Activated CD4-positive, alpha-beta T cell treated with anti-CD3 and anti-CD28 coated beads for 36 hours (primary cell): Measurements from ENCODE around the gene TMEM123. TPM values are rescaled to one million over a fixed set of nuclear protein-coding genes. Genes with fewer than 3 reads are reported as not detected.
"Not testable (repeated sequence)": the region's sequence is repeated elsewhere in the genome, so short reads cannot be mapped to it uniquely, and the experiment has no call there.

ENCODE experiments used
- ATAC-seq: fragments of 200-7000 bp; cut with Tn5 transposase; one replicate; pipeline ENCODE4 v1.10.0; 2021; ENCODE audit warnings: mild to moderate bottlenecking, moderate library complexity
- CTCF ChIA-PET: fragments of 350-600 bp; sonication (Branson Sonifier 250); formaldehyde crosslinking; loops from one replicate; lab custom pipeline; 2021; ENCODE audit warnings: antibody characterized with exemption; lab: Charles Lee
- POLR2A ChIA-PET: fragments of 350-600 bp; sonication (Branson Sonifier 250); formaldehyde crosslinking; loops from one replicate; lab custom pipeline; 2021; ENCODE audit warnings: antibody characterized with exemption, inconsistent platforms; lab: Charles Lee
- DNase-seq: peaks from one replicate; pipeline ENCODE4 v3.0.0-alpha.2; 2020
- H3K27ac Mint-ChIP-seq: one replicate; pipeline ENCODE4 v1.8.0; 2021; ENCODE audit warnings: mixed read lengths
- H3K27me3 Mint-ChIP-seq: one replicate; pipeline ENCODE4 v1.8.0; 2021; ENCODE audit warnings: mixed read lengths
- H3K36me3 Mint-ChIP-seq: one replicate; pipeline ENCODE4 v1.8.0; 2021; ENCODE audit warnings: low read depth, mixed read lengths
- H3K4me1 Mint-ChIP-seq: one replicate; pipeline ENCODE4 v1.8.0; 2021; ENCODE audit warnings: mixed read lengths
- H3K4me3 Mint-ChIP-seq: one replicate; pipeline ENCODE4 v1.8.0; 2021; ENCODE audit warnings: mild to moderate bottlenecking, moderate library complexity, mixed read lengths
- H3K9me3 Mint-ChIP-seq: one replicate; pipeline ENCODE4 v1.8.0; 2021; ENCODE audit warnings: low read depth, mixed read lengths
- intact Hi-C, 2 experiments: fragments of 100-400 bp; cut with DNase I in 1 of 2; cut with micrococcal nuclease in 1 of 2; formaldehyde crosslinking; loops; one replicate each; pipeline versions ENCODE4 v1.14.2 to v1.15.1; 2022 to 2024; cut with DNase I, micrococcal nuclease
- total RNA-seq, 2 experiments: library from RNA; stranded (reverse); gene quantifications; one replicate each; pipeline ENCODE4 v1.2.3, GENCODE V29; 2021

Gene TMEM123
- total RNA-seq, 2 experiments from 2014 or later, result 179 to 392 TPM

- CTCF ChIA-PET, result interaction anchor here (0.7 to 2.5 kb wide), 7 partner anchors 9 to 239 kb away, joined by 3 to 15 read pairs (median 4); no protein-coding TSS in a partner anchor
- H3K4me3 Mint-ChIP-seq, H3K9me3 Mint-ChIP-seq, H3K27me3 Mint-ChIP-seq, ATAC-seq, intact Hi-C loops, DNase-seq, H3K27ac Mint-ChIP-seq: not testable (repeated sequence)
- POLR2A ChIA-PET, result interaction anchor here (0.7 kb wide), 1 partner anchor 20 kb away, joined by 7 read pairs; no protein-coding TSS in a partner anchor
- peaks cover 28% of the 10 kb centered on the region for H3K4me1 Mint-ChIP-seq
- H3K36me3 Mint-ChIP-seq, result peaks cover 40% of the 10 kb centered on the region
These were observed 77.7 kb downstream of the TMEM123 start for GRCh38 chr11:102374633-102375424.

- intact Hi-C loops, result no loop called here
These were observed 84.1 kb downstream of the TMEM123 start for GRCh38 chr11:102368472-102368871.

GRCh38 chr11:102367364-102367763, 85.2 kb downstream of the TMEM123 start:
- intact Hi-C loops, result loop anchor here (1.0 kb wide), 2 partner anchors 128 to 246 kb away; no protein-coding TSS in a partner anchor
- ATAC-seq (peak; percentile 50), DNase-seq (no peak)
- ChIA-PET POLR2A (interaction anchor here (0.7 kb wide), 1 partner anchor 60 kb away, joined by 3 read pairs; no protein-coding TSS in a partner anchor), CTCF (interaction anchor here (0.7 to 2.9 kb wide), 16 partner anchors 9 to 299 kb away, joined by 3 to 18 read pairs (median 4); no protein-coding TSS in a partner anchor)
- Mint-ChIP-seq H3K4me1 (peaks cover 27% of the 10 kb centered on the region), H3K36me3 (peaks cover 57% of the 10 kb centered on the region), H3K27ac (no peak overlapping the region), H3K27me3 (no peaks in the 10 kb centered on the region), H3K4me3 (no peak overlapping the region), H3K9me3 (no peaks in the 10 kb centered on the region)

More at GRCh38 chr11:102368472-102368871, 84.1 kb downstream of the TMEM123 start:
- no peaks in the 10 kb centered on the region for H3K27me3 Mint-ChIP-seq
- H3K4me1 Mint-ChIP-seq, result peaks cover 26% of the 10 kb centered on the region
- no peak for DNase-seq
- no peaks in the 10 kb centered on the region for H3K9me3 Mint-ChIP-seq
- H3K36me3 Mint-ChIP-seq, result peaks cover 51% of the 10 kb centered on the region
- POLR2A ChIA-PET, result interaction anchor here (0.6 kb wide), 2 partner anchors 41 to 63 kb away, joined by 4 to 5 read pairs; no protein-coding TSS in a partner anchor
- peak overlapping the region; percentile 73 for H3K27ac Mint-ChIP-seq
- CTCF ChIA-PET, result interaction anchor here (0.7 to 2.9 kb wide), 9 partner anchors 19 to 298 kb away, joined by 3 to 12 read pairs (median 4); no protein-coding TSS in a partner anchor
- peak; percentile 95 for ATAC-seq
- H3K4me3 Mint-ChIP-seq, result no peak overlapping the region

- intact Hi-C loops, result no loop called here
- Mint-ChIP-seq H3K4me3 (no peak overlapping the region), H3K9me3 (peaks cover 2% of the 10 kb centered on the region), H3K4me1 (peaks cover 42% of the 10 kb centered on the region), H3K27ac (no peak overlapping the region), H3K27me3 (no peaks in the 10 kb centered on the region), H3K36me3 (peaks cover 70% of the 10 kb centered on the region)
- ChIA-PET POLR2A (no interaction called here), CTCF (interaction anchor here (0.9 to 2.5 kb wide), 4 partner anchors 12 to 131 kb away, joined by 3 to 18 read pairs (median 6); no protein-coding TSS in a partner anchor)
- no peak for DNase-seq
- no peak for ATAC-seq
These were observed 87.6 kb downstream of the TMEM123 start for GRCh38 chr11:102364991-102365390.

- POLR2A ChIA-PET, result no interaction called here
- Mint-ChIP-seq H3K27me3 (no peaks in the 10 kb centered on the region), H3K4me1 (peaks cover 42% of the 10 kb centered on the region), H3K27ac (peak overlapping the region; percentile 75), H3K9me3 (peaks cover 12% of the 10 kb centered on the region), H3K4me3 (no peak overlapping the region), H3K36me3 (peaks cover 77% of the 10 kb centered on the region)
- CTCF ChIA-PET, result interaction anchor here (0.7 to 4.9 kb wide), 5 partner anchors 12 to 85 kb away, joined by 3 to 34 read pairs (median 4); no protein-coding TSS in a partner anchor
- DNase-seq (peak; percentile 33), ATAC-seq (peak; percentile 86)
- intact Hi-C loops, result loop anchor here in 1 of 2 experiments (2.0 kb wide), 1 partner anchor 13 kb away; no protein-coding TSS in a partner anchor
These were observed 91.2 kb downstream of the TMEM123 start for GRCh38 chr11:102361086-102362031.

DNA sequence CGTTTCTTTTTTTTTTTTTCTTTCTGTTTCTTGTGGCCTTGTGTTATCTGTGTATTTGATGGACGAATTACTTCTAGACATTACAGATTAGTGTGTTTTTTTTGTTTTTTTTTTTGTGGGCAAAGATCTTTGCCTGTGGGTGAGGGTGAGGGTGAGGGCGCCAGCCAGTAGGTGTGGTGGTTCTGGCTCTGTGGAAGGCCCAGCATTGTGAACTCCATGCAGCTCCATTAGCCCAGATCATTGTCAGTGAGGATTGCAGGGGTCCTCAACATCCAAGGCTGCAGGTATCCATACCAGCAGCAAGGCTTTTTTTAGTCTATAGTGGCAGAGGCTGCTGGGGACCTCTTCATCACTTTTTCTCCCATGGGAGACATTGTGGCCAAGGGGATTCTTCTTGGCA, 91.9 kb downstream of the TMEM123 start:
- peaks cover 13% of the 10 kb centered on the region for H3K9me3 Mint-ChIP-seq
- POLR2A ChIA-PET, result no interaction called here

DNA sequence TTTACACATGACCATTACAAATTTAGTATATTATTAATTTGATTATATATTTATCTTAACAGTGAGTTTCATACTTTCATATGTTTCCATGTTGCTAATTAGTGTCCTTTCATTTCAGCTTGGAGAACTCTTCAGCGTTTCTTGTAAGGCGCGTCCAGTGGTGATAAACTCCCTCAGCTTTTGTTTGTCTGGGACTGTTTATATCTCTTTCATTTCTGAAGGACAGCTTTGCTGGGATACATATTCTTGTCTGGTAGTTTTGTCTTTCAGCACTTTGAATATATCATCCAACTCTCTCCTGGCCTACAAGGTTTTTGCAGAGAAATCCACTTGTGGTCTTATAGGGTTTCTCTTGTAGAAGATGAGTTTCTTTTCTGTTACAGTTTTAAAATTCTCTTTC, 93.2 kb downstream of the TMEM123 start:
- ATAC-seq, result no peak
- intact Hi-C loops, result loop anchor here in 1 of 2 experiments (5.0 kb wide), 1 partner anchor 33 kb away; no protein-coding TSS in a partner anchor
- DNase-seq, result no peak
- ChIA-PET POLR2A (no interaction called here), CTCF (interaction anchor here (0.6 to 4.9 kb wide), 8 partner anchors 10 to 307 kb away, joined by 3 to 34 read pairs (median 4); no protein-coding TSS in a partner anchor)
- Mint-ChIP-seq H3K9me3 (peaks cover 13% of the 10 kb centered on the region), H3K36me3 (peaks cover 77% of the 10 kb centered on the region), H3K4me3 (no peak overlapping the region), H3K4me1 (peaks cover 44% of the 10 kb centered on the region), H3K27ac (no peak overlapping the region), H3K27me3 (no peaks in the 10 kb centered on the region)

More for the DNA sequence above, 91.9 kb downstream of the TMEM123 start:
- Mint-ChIP-seq H3K36me3 (peaks cover 76% of the 10 kb centered on the region), H3K4me1 (peaks cover 42% of the 10 kb centered on the region), H3K27me3 (no peaks in the 10 kb centered on the region), H3K4me3 (no peak overlapping the region), H3K27ac (peak overlapping the region; percentile 69)
- intact Hi-C loops, result no loop called here
- no peak for DNase-seq
- no peak for ATAC-seq
- CTCF ChIA-PET, result interaction anchor here (0.6 to 4.9 kb wide), 7 partner anchors 11 to 570 kb away, joined by 3 to 34 read pairs (median 3); no protein-coding TSS in a partner anchor

DNA sequence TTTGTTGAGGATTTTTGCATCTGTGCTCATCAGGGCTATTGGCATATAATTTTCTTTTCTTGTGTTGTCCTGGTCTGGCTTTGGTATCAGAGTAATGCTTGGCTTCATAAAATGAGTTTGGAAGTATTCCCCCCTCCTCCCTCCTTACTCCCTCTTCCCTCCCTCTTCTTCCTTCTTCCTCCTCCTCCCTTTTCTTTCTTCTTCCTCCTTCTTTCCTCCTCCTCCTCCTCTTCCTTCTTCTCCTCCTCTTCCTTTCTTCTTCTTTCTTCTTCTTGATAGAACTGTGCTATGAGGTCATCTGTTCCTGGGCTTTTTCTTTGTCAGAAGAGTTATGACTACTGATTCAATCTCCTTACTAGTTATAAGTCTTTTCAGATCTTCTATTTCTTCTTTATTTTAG, 95.4 kb downstream of the TMEM123 start:
- Mint-ChIP-seq H3K4me1 (peaks cover 40% of the 10 kb centered on the region), H3K9me3 (peaks cover 13% of the 10 kb centered on the region), H3K27ac (peak overlapping the region; percentile 52), H3K36me3 (peaks cover 77% of the 10 kb centered on the region), H3K27me3 (no peaks in the 10 kb centered on the region), H3K4me3 (no peak overlapping the region)
- CTCF ChIA-PET, result interaction anchor here (0.8 kb wide), 1 partner anchor 62 kb away, joined by 3 read pairs; no protein-coding TSS in a partner anchor
- POLR2A ChIA-PET, result no interaction called here
- intact Hi-C loops, result loop anchor here in 1 of 2 experiments (5.0 kb wide), 1 partner anchor 35 kb away; no protein-coding TSS in a partner anchor
- no peak for ATAC-seq
- no peak for DNase-seq

GRCh38 chr11:102347462-102348370, 104.8 kb downstream of the TMEM123 start:
- peak overlapping the region; percentile 94 for H3K4me3 Mint-ChIP-seq
- ChIA-PET CTCF (interaction anchor here (0.6 to 4.5 kb wide), 4 partner anchors 8 to 170 kb away, joined by 3 to 34 read pairs (median 4); no protein-coding TSS in a partner anchor), POLR2A (no interaction called here)
- H3K9me3 Mint-ChIP-seq, result no peaks in the 10 kb centered on the region
- ATAC-seq (peak; percentile 17), DNase-seq (peak; percentile 32)
- intact Hi-C loops, result loop anchor here (1.0 to 5.0 kb wide), 10 partner anchors 15 to 433 kb away; partner anchors contain the start of genes BIRC3 (in 2 of the 2), TMEM123 (in 2 of the 2) and CEP126 (in 1 of the 2)
- peaks cover 39% of the 10 kb centered on the region for H3K4me1 Mint-ChIP-seq
- H3K27me3 Mint-ChIP-seq, result no peaks in the 10 kb centered on the region
- H3K27ac Mint-ChIP-seq, result peak overlapping the region; percentile 99
- H3K36me3 Mint-ChIP-seq, result peaks cover 34% of the 10 kb centered on the region
